Loucy (cell line): ENCODE measurements around the gene STK25.

Experiments
- H2AFZ ChIP-seq: fragments of 200-600 bp; sonication (generic); 2 replicates; pipeline ENCODE4 v1.6.0; 2016; ENCODE audit warnings: antibody characterized with exemption, mild to moderate bottlenecking, low read length, moderate library complexity
- H3F3A ChIP-seq: fragments of 200-600 bp; 2 replicates; pipeline ENCODE4 v1.6.0; 2016; ENCODE audit warnings: antibody characterized with exemption, low read depth, mild to moderate bottlenecking
- H3K27me3 ChIP-seq: fragments of 200-600 bp; sonication (generic); 2 replicates; pipeline ENCODE4 v1.6.1; 2014; ENCODE audit warnings: low read length, mild to moderate bottlenecking; ENCODE audit not compliant: insufficient read depth, poor library complexity, severe bottlenecking
- H3K36me3 ChIP-seq: fragments of 200-600 bp; sonication (generic); 2 replicates; pipeline ENCODE4 v1.6.1; 2016; ENCODE audit warnings: low read length; ENCODE audit not compliant: insufficient read depth
- H3K4me1 ChIP-seq: fragments of 200-600 bp; sonication (generic); 2 replicates; pipeline ENCODE4 v1.5.1; 2014; ENCODE audit warnings: low read length, mild to moderate bottlenecking; ENCODE audit not compliant: insufficient read depth, poor library complexity, severe bottlenecking
- H3K4me2 ChIP-seq: fragments of 200-600 bp; sonication (generic); 2 replicates; pipeline ENCODE4 v1.6.0; 2014; ENCODE audit warnings: antibody characterized with exemption, low read length, low read depth, mild to moderate bottlenecking; ENCODE audit not compliant: poor library complexity, severe bottlenecking
- H3K4me3 ChIP-seq: fragments of 200-600 bp; sonication (generic); 2 replicates; pipeline ENCODE4 v1.5.1; 2014; ENCODE audit warnings: low read length, mild to moderate bottlenecking, mixed read lengths; ENCODE audit not compliant: poor library complexity, severe bottlenecking
- H3K79me2 ChIP-seq: fragments of 200-600 bp; sonication (generic); 2 replicates; pipeline ENCODE4 v1.6.1; 2014; ENCODE audit warnings: low read length; ENCODE audit not compliant: insufficient read depth
- H3K9ac ChIP-seq: fragments of 200-600 bp; sonication (generic); 2 replicates; pipeline ENCODE4 v1.6.0; 2014; ENCODE audit warnings: mild to moderate bottlenecking, low read depth, low read length, moderate library complexity; ENCODE audit not compliant: poor library complexity, severe bottlenecking
- H3K9me2 ChIP-seq: fragments of 200-600 bp; sonication (generic); replicated peaks from 2 replicates; pipeline ENCODE4 v1.6.1; 2016; ENCODE audit warnings: low read depth, low read length, mixed read lengths
- H3K9me3 ChIP-seq: fragments of 200-600 bp; sonication (generic); 2 replicates; pipeline ENCODE4 v1.6.1; 2014; ENCODE audit warnings: mild to moderate bottlenecking, antibody characterized with exemption, low read length, low read depth; ENCODE audit not compliant: insufficient read depth
- H4K20me1 ChIP-seq: fragments of 200-600 bp; sonication (generic); 2 replicates; pipeline ENCODE4 v1.6.0; 2014; ENCODE audit warnings: antibody characterized with exemption, low read length, mild to moderate bottlenecking; ENCODE audit not compliant: insufficient read depth, poor library complexity, severe bottlenecking
- CTCF ChIP-seq: fragments of 200-600 bp; sonication (generic); conservative IDR thresholded peaks from 2 replicates; pipeline ENCODE4 v1.5.1; 2014; ENCODE audit warnings: mild to moderate bottlenecking, antibody characterized with exemption, low read length
- EZH2phosphoT487 ChIP-seq: fragments of 200-600 bp; IDR thresholded peaks from 2 replicates; pipeline ENCODE4 v1.6.1; 2018; ENCODE audit warnings: antibody characterized with exemption, mild to moderate bottlenecking, moderate library complexity, borderline replicate concordance

STK25 gene

GRCh38 chr2:241522477-241522876, 14.1 kb upstream of the STK25 start:
- H3K4me3 ChIP-seq: no peak overlapping the region
- H3K36me3 ChIP-seq: no peaks in the 10 kb centered on the region
- H3K9me3 ChIP-seq: no peaks in the 10 kb centered on the region
- H3K9ac ChIP-seq: no peak overlapping the region
- H3K79me2 ChIP-seq: no peaks in the 10 kb centered on the region
- no peak overlapping the region for H2AFZ ChIP-seq
- no peaks in the 10 kb centered on the region for H3K27me3 ChIP-seq
- no peaks in the 10 kb centered on the region for H3K4me1 ChIP-seq
- H3K9me2 ChIP-seq: no peaks in the 10 kb centered on the region
- no peak overlapping the region for H3K4me2 ChIP-seq
- H4K20me1 ChIP-seq: no peaks in the 10 kb centered on the region
- H3F3A ChIP-seq: no peaks in the 10 kb centered on the region
- TF ChIP-seq CTCF: no peak
- TF ChIP-seq EZH2phosphoT487: no peak

GRCh38 chr2:241519669-241520068, 11.3 kb upstream of the STK25 start:
- H3K4me2 ChIP-seq: no peak overlapping the region
- no peak overlapping the region for H3K9ac ChIP-seq
- H3K79me2 ChIP-seq: no peaks in the 10 kb centered on the region
- H3K27me3 ChIP-seq: no peaks in the 10 kb centered on the region
- H3K4me3 ChIP-seq: no peak overlapping the region
- H3K4me1 ChIP-seq: no peaks in the 10 kb centered on the region
- no peak overlapping the region for H2AFZ ChIP-seq
- H3K36me3 ChIP-seq: no peaks in the 10 kb centered on the region
- H3K9me3 ChIP-seq: no peaks in the 10 kb centered on the region
- H3F3A ChIP-seq: 0 out of 2 replicates have a peak, but pooled peaks cover 3% of the 10 kb centered on the region
- H3K9me2 ChIP-seq: no peaks in the 10 kb centered on the region
- no peaks in the 10 kb centered on the region for H4K20me1 ChIP-seq
- TF ChIP-seq CTCF (no peak), EZH2phosphoT487 (no peak)

GRCh38 chr2:241517297-241517696, 8.9 kb upstream of the STK25 start:
- no peak overlapping the region for H2AFZ ChIP-seq
- H3K4me1 ChIP-seq: no peaks in the 10 kb centered on the region
- H3K4me2 ChIP-seq: no peak overlapping the region
- H3K4me3 ChIP-seq: no peak overlapping the region
- TF ChIP-seq EZH2phosphoT487 (no peak), CTCF (no peak)
- no peaks in the 10 kb centered on the region for H4K20me1 ChIP-seq
- no peaks in the 10 kb centered on the region for H3K9me2 ChIP-seq
- no peaks in the 10 kb centered on the region for H3K27me3 ChIP-seq
- H3K9ac ChIP-seq: no peak overlapping the region
- no peaks in the 10 kb centered on the region for H3K36me3 ChIP-seq
- 0 out of 2 replicates have a peak, but pooled peaks cover 3% of the 10 kb centered on the region for H3F3A ChIP-seq
- H3K9me3 ChIP-seq: no peaks in the 10 kb centered on the region
- H3K79me2 ChIP-seq: no peaks in the 10 kb centered on the region
